Astrocyte (in vitro differentiated cells and primary cell): ENCODE data around the gene S1PR1. TPM values are rescaled to one million over a fixed set of nuclear protein-coding genes. Genes with fewer than 3 reads are reported as not detected.
"Not testable (repeated sequence)": the region's sequence is repeated elsewhere in the genome, so short reads cannot be mapped to it uniquely, and the experiment has no call there.

Experiments used
- DNase-seq: peaks from one replicate; pipeline ENCODE4 v3.0.0-alpha.2; 2010; ENCODE audit warnings: low read depth
- FAIRE-seq: peaks from 2 replicates; lab custom pipeline; 2011; peaks lifted over from hg19 to GRCh38; lab: Jason Lieb, UNC
- H2AFZ ChIP-seq: 2 replicates; pipeline ENCODE4 v1.6.0; 2012; ENCODE audit warnings: low read depth, low read length, inconsistent platforms
- H3K27ac ChIP-seq: 2 replicates; pipeline ENCODE4 v1.5.1; 2011; ENCODE audit warnings: low read depth, low read length, inconsistent platforms
- H3K27me3 ChIP-seq: 2 replicates; pipeline ENCODE4 v1.6.0; 2011; ENCODE audit warnings: low read length, inconsistent platforms; ENCODE audit not compliant: insufficient read depth
- H3K36me3 ChIP-seq: 2 replicates; pipeline ENCODE4 v1.5.1; 2011; ENCODE audit warnings: low read length, inconsistent platforms; ENCODE audit not compliant: insufficient read depth
- H3K4me1 ChIP-seq: 2 replicates; pipeline ENCODE4 v1.5.1; 2011; ENCODE audit warnings: low read length, inconsistent platforms; ENCODE audit not compliant: insufficient read depth
- H3K4me2 ChIP-seq: 2 replicates; pipeline ENCODE4 v1.6.0; 2012; ENCODE audit warnings: low read length, inconsistent platforms
- H3K4me3 ChIP-seq: 2 replicates; pipeline ENCODE4 v1.5.1; 2011; ENCODE audit warnings: low read depth, mild to moderate bottlenecking, low read length, inconsistent platforms; ENCODE audit not compliant: insufficient read depth
- H3K79me2 ChIP-seq: 2 replicates; pipeline ENCODE4 v1.6.0; 2012; ENCODE audit warnings: mild to moderate bottlenecking, low read length, inconsistent platforms; ENCODE audit not compliant: insufficient read depth
- H3K9ac ChIP-seq: 2 replicates; pipeline ENCODE4 v1.6.0; 2012; ENCODE audit warnings: mild to moderate bottlenecking, low read length, inconsistent platforms
- H3K9me3 ChIP-seq: 2 replicates; pipeline ENCODE4 v1.5.1; 2012; ENCODE audit warnings: low read depth, mild to moderate bottlenecking, low read length, inconsistent platforms; ENCODE audit not compliant: insufficient read depth
- H4K20me1 ChIP-seq: 2 replicates; pipeline ENCODE4 v1.6.0; 2012; ENCODE audit warnings: low read length, inconsistent platforms; ENCODE audit not compliant: insufficient read depth
- H3K27ac Mint-ChIP-seq: one replicate; pipeline ENCODE4 v1.8.0; 2021; ENCODE audit warnings: mild to moderate bottlenecking, mixed read lengths; ENCODE audit not compliant: unreplicated experiment
- H3K27me3 Mint-ChIP-seq: one replicate; pipeline ENCODE4 v1.8.0; 2021; ENCODE audit warnings: low read depth, mixed read lengths; ENCODE audit not compliant: unreplicated experiment
- H3K36me3 Mint-ChIP-seq: one replicate; pipeline ENCODE4 v1.8.0; 2021; ENCODE audit warnings: low read depth, mixed read lengths; ENCODE audit not compliant: unreplicated experiment
- H3K4me1 Mint-ChIP-seq: one replicate; pipeline ENCODE4 v1.8.0; 2021; ENCODE audit warnings: low read depth, mixed read lengths; ENCODE audit not compliant: unreplicated experiment
- H3K4me3 Mint-ChIP-seq: one replicate; pipeline ENCODE4 v1.8.0; 2021; ENCODE audit warnings: mild to moderate bottlenecking, moderate library complexity, mixed read lengths; ENCODE audit not compliant: unreplicated experiment
- H3K9me3 Mint-ChIP-seq: one replicate; pipeline ENCODE4 v1.8.0; 2021; ENCODE audit warnings: mild to moderate bottlenecking, mixed read lengths; ENCODE audit not compliant: unreplicated experiment
- CTCF ChIP-seq: IDR thresholded peaks from 2 replicates; pipeline ENCODE4 v1.5.1; 2011; ENCODE audit warnings: low read depth, mild to moderate bottlenecking, inconsistent platforms, low read length, moderate library complexity; ENCODE audit not compliant: insufficient read depth
- EZH2 ChIP-seq: IDR thresholded peaks from 2 replicates; pipeline ENCODE4 v1.6.1; 2012; ENCODE audit warnings: mild to moderate bottlenecking, low read length, inconsistent platforms; ENCODE audit not compliant: insufficient read depth
- total RNA-seq: library from RNA; stranded (reverse); gene quantifications from 2 replicates; pipeline ENCODE4 v1.2.1, GENCODE V29; 2021

Gene S1PR1
- total RNA-seq, 1 donor from 2014 or later = 14.4 TPM

GRCh38 chr1:101205457-101205856 is 31.4 kb upstream of the S1PR1 start:
- no peak overlapping the region for H3K4me3 ChIP-seq
- no peak for TF ChIP-seq CTCF
- no peak for TF ChIP-seq EZH2
- Mint-ChIP-seq H3K36me3 (no peaks in the 10 kb centered on the region), H3K4me1 (peaks cover 12% of the 10 kb centered on the region), H3K9me3 (no peaks in the 10 kb centered on the region), H3K27ac (no peak overlapping the region), H3K4me3 (no peak overlapping the region), H3K27me3 (no peaks in the 10 kb centered on the region)
- no peak overlapping the region for H3K27ac ChIP-seq
- no peak overlapping the region for H3K4me2 ChIP-seq
- DNase-seq (no peak), FAIRE-seq (no peak)
- H3K79me2 ChIP-seq = no peaks in the 10 kb centered on the region
- H3K27me3 ChIP-seq = no peaks in the 10 kb centered on the region
- H3K9ac ChIP-seq = no peak overlapping the region
- H3K4me1 ChIP-seq = peaks cover 12% of the 10 kb centered on the region
- H4K20me1 ChIP-seq = no peaks in the 10 kb centered on the region
- H3K36me3 ChIP-seq = no peaks in the 10 kb centered on the region
- no peak overlapping the region for H2AFZ ChIP-seq
- H3K9me3 ChIP-seq = no peaks in the 10 kb centered on the region

- H3K36me3 Mint-ChIP-seq, H3K4me1 ChIP-seq, H3K4me3 ChIP-seq, H3K9me3 Mint-ChIP-seq, H3K27me3 ChIP-seq, H3K4me3 Mint-ChIP-seq, H3K27ac ChIP-seq, H3K27me3 Mint-ChIP-seq, H4K20me1 ChIP-seq, H3K9me3 ChIP-seq, H2AFZ ChIP-seq, H3K4me2 ChIP-seq, DNase-seq, H3K9ac ChIP-seq, H3K4me1 Mint-ChIP-seq, H3K36me3 ChIP-seq, H3K27ac Mint-ChIP-seq, H3K79me2 ChIP-seq, FAIRE-seq: not testable (repeated sequence)
Measured at GRCh38 chr1:101206139-101206538, 30.7 kb upstream of the S1PR1 start.

GRCh38 chr1:101207271-101207670 is 29.5 kb upstream of the S1PR1 start:
- H3K4me3 ChIP-seq, H3K4me1 ChIP-seq, H3K4me2 ChIP-seq, H3K9me3 ChIP-seq, H3K27me3 ChIP-seq, DNase-seq, H3K27ac ChIP-seq, H3K36me3 Mint-ChIP-seq, H3K4me1 Mint-ChIP-seq, H4K20me1 ChIP-seq, H3K9me3 Mint-ChIP-seq, H3K79me2 ChIP-seq, H3K27ac Mint-ChIP-seq, H3K36me3 ChIP-seq, H3K4me3 Mint-ChIP-seq, H3K9ac ChIP-seq, FAIRE-seq, H2AFZ ChIP-seq, H3K27me3 Mint-ChIP-seq: not testable (repeated sequence)

- Mint-ChIP-seq H3K4me1 (peaks cover 5% of the 10 kb centered on the region), H3K27ac (no peak overlapping the region), H3K36me3 (no peaks in the 10 kb centered on the region), H3K9me3 (no peaks in the 10 kb centered on the region), H3K4me3 (no peak overlapping the region), H3K27me3 (no peaks in the 10 kb centered on the region)
- Histone ChIP-seq H3K9ac (no peak overlapping the region), H2AFZ (no peak overlapping the region), H3K36me3 (no peaks in the 10 kb centered on the region), H3K9me3 (no peaks in the 10 kb centered on the region), H4K20me1 (no peaks in the 10 kb centered on the region), H3K27me3 (no peaks in the 10 kb centered on the region), H3K4me2 (no peak overlapping the region), H3K79me2 (no peaks in the 10 kb centered on the region), H3K4me1 (peaks cover 6% of the 10 kb centered on the region), H3K4me3 (no peak overlapping the region), H3K27ac (no peak overlapping the region)
- no peak for FAIRE-seq
- DNase-seq = peak; percentile 16
- TF ChIP-seq EZH2 (no peak), CTCF (no peak)
Measured at GRCh38 chr1:101207891-101208290, 28.9 kb upstream of the S1PR1 start.
